Measurements from ENCODE around the gene RPP40.

- TF ChIP-seq POLR2A (IDR thresholded peaks at IDR 0.05) (no peak), CTCF (IDR thresholded peaks at IDR 0.05) (no peak), EP300 (IDR thresholded peaks at IDR 0.05) (no peak), POLR2AphosphoS5 (IDR thresholded peaks at IDR 0.05) (no peak)
Observed at GRCh38 chr6:4950836-4951533, 52.9 kb downstream of the RPP40 start.

All from stomach (tissue), 4 donors.